Measurements from ENCODE around the gene RGS19. TPM values are rescaled to one million over a fixed set of nuclear protein-coding genes. Genes with fewer than 3 reads are reported as not detected.

Gene RGS19
- total RNA-seq, 1 experiment from 2014 or later = 18.8 TPM

DNA sequence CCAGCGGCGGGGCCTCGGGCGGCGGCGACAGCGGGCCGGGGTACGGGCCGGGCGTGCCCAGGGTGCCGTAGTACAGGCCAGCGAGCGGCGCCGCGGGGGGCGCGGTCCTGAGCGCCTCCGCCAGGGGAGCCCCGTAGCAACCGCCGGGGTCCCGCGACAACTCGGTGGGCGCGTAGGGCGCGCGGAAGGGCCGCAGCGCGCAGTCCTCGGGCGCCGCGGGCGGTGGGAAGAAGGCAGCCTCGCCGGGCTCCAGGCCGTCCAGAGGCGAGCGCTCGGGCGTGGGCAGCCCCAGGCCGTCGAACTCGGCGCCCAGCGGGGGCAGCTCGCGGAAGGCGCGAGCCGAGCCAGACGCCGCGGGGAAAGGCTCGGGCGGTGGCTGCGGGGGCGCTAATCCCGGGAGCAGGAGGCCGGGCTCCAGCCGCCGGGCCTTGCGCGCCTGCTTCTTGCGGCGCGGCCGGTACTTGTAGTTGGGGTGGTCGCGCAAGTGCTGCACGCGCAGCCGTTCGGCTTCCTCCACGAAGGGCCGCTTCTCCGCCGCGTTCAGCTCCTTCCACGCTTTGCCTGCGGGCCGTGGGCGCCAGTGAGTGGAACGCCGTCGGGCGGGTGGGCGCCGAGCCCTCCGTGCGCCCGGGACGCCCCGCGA, 30.8 kb downstream of the RGS19 start:
- Histone ChIP-seq H3K36me3 (no peaks in the 10 kb centered on the region), H3K4me3 (no peak overlapping the region), H3K27ac (no peak overlapping the region), H3K4me1 (peaks cover 29% of the 10 kb centered on the region; the same call in 1 of the 2 replicates), H3K9me3 (replicated peaks) (no peaks in the 10 kb centered on the region), H3K27me3 (peaks cover 5% of the 10 kb centered on the region)
- DNase-seq = no peak

- no peak for DNase-seq
- Histone ChIP-seq H3K9me3 (replicated peaks) (no peaks in the 10 kb centered on the region), H3K27me3 (peaks cover 5% of the 10 kb centered on the region), H3K36me3 (no peaks in the 10 kb centered on the region), H3K27ac (no peak overlapping the region), H3K4me1 (peaks cover 28% of the 10 kb centered on the region; the same call in 1 of the 2 replicates), H3K4me3 (no peak overlapping the region)
Observed at GRCh38 chr20:64047968-64048401, 31.3 kb downstream of the RGS19 start.

- Histone ChIP-seq H3K4me3 (no peak overlapping the region), H3K9me3 (replicated peaks) (no peaks in the 10 kb centered on the region), H3K27me3 (peaks cover 8% of the 10 kb centered on the region), H3K36me3 (no peaks in the 10 kb centered on the region), H3K4me1 (peaks cover 24% of the 10 kb centered on the region), H3K27ac (no peak overlapping the region)
- DNase-seq = no peak
Observed at GRCh38 chr20:64047046-64047389, 32.3 kb downstream of the RGS19 start.

GRCh38 chr20:64045346-64046011, 33.8 kb downstream of the RGS19 start:
- Histone ChIP-seq H3K27me3 (peaks cover 22% of the 10 kb centered on the region), H3K9me3 (replicated peaks) (no peaks in the 10 kb centered on the region), H3K27ac (no peak overlapping the region), H3K36me3 (no peaks in the 10 kb centered on the region), H3K4me3 (no peak overlapping the region), H3K4me1 (peaks cover 20% of the 10 kb centered on the region)
- no peak for DNase-seq

GRCh38 chr20:64044484-64045247, 34.7 kb downstream of the RGS19 start:
- Histone ChIP-seq H3K9me3 (replicated peaks) (no peaks in the 10 kb centered on the region), H3K27me3 (peaks cover 24% of the 10 kb centered on the region)
- DNase-seq = peak; percentile 70 to 73

GRCh38 chr20:64043768-64044167, 35.5 kb downstream of the RGS19 start:
- Histone ChIP-seq H3K4me1 (peaks cover 24% of the 10 kb centered on the region), H3K27me3 (peaks cover 24% of the 10 kb centered on the region), H3K27ac (no peak overlapping the region), H3K36me3 (no peaks in the 10 kb centered on the region), H3K4me3 (no peak overlapping the region), H3K9me3 (replicated peaks) (no peaks in the 10 kb centered on the region)
- no peak for DNase-seq

More at GRCh38 chr20:64044484-64045247, 34.7 kb downstream of the RGS19 start:
- Histone ChIP-seq H3K4me3 (no peak overlapping the region), H3K36me3 (no peaks in the 10 kb centered on the region), H3K27ac (no peak overlapping the region), H3K4me1 (peaks cover 20% of the 10 kb centered on the region)

GRCh38 chr20:64042054-64042781, 37.1 kb downstream of the RGS19 start:
- no peak overlapping the region for H3K4me3 ChIP-seq
- H3K9me3 ChIP-seq (replicated peaks) = no peaks in the 10 kb centered on the region
- no peak for DNase-seq
- peaks cover 26% of the 10 kb centered on the region for H3K4me1 ChIP-seq
- H3K36me3 ChIP-seq = no peaks in the 10 kb centered on the region
- peaks cover 24% of the 10 kb centered on the region for H3K27me3 ChIP-seq
- no peak overlapping the region for H3K27ac ChIP-seq

DNA sequence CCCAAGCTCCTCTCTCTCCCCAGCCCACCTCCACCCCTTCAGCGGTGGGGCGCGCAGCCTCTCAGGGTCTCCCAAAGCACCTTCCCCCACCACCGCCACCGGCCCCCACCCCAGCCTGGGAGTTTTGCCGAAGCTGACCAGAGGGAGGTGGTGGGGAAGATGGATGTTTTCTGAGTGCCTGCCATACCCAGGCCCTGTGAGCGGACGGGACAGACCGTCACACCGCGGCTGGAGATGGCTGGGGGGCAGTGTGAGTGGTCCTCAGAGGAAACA, 37.6 kb downstream of the RGS19 start:
- no peaks in the 10 kb centered on the region for H3K9me3 ChIP-seq (replicated peaks)
- DNase-seq = no peak
- H3K4me3 ChIP-seq = no peak overlapping the region
- peaks cover 31% of the 10 kb centered on the region for H3K4me1 ChIP-seq
- no peak overlapping the region for H3K27ac ChIP-seq
- H3K27me3 ChIP-seq = peaks cover 24% of the 10 kb centered on the region
- no peaks in the 10 kb centered on the region for H3K36me3 ChIP-seq

GRCh38 chr20:64041040-64041780, 38.1 kb downstream of the RGS19 start:
- DNase-seq = peak; percentile 44 to 54
- no peak overlapping the region for H3K4me3 ChIP-seq
- no peaks in the 10 kb centered on the region for H3K36me3 ChIP-seq
- no peak overlapping the region for H3K27ac ChIP-seq
- H3K27me3 ChIP-seq = peaks cover 20% of the 10 kb centered on the region
- H3K9me3 ChIP-seq (replicated peaks) = no peaks in the 10 kb centered on the region
- peaks cover 36% of the 10 kb centered on the region for H3K4me1 ChIP-seq

DNA sequence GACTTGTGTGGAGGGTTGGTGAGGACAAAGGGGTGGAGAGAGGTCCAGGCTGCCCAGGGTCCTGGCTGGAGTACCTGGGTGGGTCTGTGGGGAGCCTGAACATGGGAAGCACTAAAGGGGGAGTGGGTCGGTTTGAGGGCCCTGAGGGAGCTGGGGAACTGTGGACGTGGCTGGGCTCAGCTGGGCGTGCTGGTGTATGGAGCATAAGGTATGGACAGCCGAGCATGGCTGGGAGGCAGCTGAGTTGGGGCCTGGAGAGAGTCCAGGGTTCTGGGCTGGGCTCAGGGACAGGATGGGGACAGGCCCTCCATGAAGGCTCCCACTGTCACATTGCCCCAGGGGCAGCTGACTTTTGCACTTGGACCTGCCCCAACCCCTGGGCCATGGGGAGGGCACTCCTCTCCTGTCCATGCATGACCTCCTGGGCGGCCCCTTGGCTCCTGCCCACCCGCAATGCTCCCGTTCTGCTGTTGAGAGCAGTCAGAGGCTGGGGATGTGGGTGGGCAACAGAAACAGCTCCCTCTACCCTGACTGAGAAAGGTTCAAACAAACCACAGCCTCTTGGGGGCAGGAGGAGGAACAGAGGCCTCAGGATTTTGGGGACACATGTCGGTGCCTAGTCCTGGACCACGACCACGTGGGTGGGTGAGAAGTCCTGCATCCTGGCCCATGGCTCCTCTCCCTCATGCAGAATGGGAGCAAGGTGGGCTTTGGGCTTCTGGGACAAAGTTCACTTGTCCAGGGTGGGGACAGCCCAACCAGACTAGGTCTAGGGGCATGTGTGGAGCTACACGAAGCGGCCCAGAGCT, 38.9 kb downstream of the RGS19 start:
- peaks cover 19% of the 10 kb centered on the region for H3K27me3 ChIP-seq
- H3K36me3 ChIP-seq = no peaks in the 10 kb centered on the region
- no peak overlapping the region for H3K4me3 ChIP-seq
- H3K27ac ChIP-seq = no peak overlapping the region
- H3K9me3 ChIP-seq (replicated peaks) = no peaks in the 10 kb centered on the region
- DNase-seq = no peak
- H3K4me1 ChIP-seq = peaks cover 41% of the 10 kb centered on the region

- H3K4me1 ChIP-seq = peaks cover 34% of the 10 kb centered on the region
- H3K27me3 ChIP-seq = peaks cover 19% of the 10 kb centered on the region
- no peak overlapping the region for H3K27ac ChIP-seq
- H3K9me3 ChIP-seq (replicated peaks) = no peaks in the 10 kb centered on the region
- no peak for DNase-seq
- H3K4me3 ChIP-seq = peak overlapping the region; percentile 41
- H3K36me3 ChIP-seq = peaks cover 5% of the 10 kb centered on the region; the same call in 1 of the 2 replicates
Observed at GRCh38 chr20:64039293-64040160, 39.8 kb downstream of the RGS19 start.

DNA sequence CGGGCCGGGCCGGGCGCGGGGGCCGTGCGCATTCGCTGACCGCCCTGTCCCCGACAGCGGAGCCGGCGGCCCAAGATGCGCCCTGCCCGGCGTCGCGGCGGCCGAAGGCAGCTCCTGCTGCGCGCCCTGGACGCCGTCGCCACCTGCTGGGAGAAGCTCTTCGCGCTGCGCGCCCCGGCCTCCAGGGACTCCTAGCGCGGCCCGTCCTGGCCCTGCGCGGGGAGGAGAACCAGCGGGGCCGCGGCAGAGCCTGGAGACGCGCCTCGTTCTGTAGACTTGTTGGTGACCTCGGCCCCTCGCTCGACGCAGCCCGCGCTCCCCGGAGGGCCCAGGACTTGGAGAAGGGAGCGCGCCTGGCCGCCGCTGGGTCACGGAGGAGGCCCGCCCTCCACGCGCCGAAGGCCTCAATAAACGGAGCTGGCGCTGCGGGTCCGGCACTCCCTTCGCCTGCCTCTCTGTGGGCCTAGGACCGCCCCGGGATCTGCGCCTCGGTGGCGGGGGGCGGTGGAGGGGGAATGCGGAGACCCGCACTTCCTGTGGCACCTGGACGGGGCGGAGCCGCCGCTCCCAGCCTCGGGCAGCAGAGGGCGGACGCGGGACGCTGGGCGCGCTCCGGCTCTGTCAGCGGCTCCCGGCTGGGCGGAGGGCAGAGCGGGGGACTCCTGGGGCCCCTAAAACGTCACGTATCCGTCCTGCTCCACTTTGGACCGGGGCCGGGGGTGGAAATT, 40.6 kb downstream of the RGS19 start:
- Histone ChIP-seq H3K9me3 (replicated peaks) (no peaks in the 10 kb centered on the region), H3K4me1 (peaks cover 33% of the 10 kb centered on the region), H3K4me3 (peak overlapping the region; percentile 41), H3K27me3 (peaks cover 19% of the 10 kb centered on the region), H3K27ac (no peak overlapping the region), H3K36me3 (peaks cover 9% of the 10 kb centered on the region)
- DNase-seq = peak; percentile 52 to 58
